Cardiac septum (tissue), 1 donor: ENCODE data around the gene HAL. TPM values are rescaled to one million over a fixed set of nuclear protein-coding genes. Genes with fewer than 3 reads are reported as not detected.

ENCODE experiments used
- DNase-seq: peaks from one replicate; pipeline ENCODE4 v3.0.0-alpha.2; 2020; ENCODE audit warnings: low spot score
- intact Hi-C: fragments of 100-400 bp; cut with DNase I; formaldehyde crosslinking; loops from one replicate; pipeline ENCODE4 v1.14.0; 2022
- long read RNA-seq: library from polyadenylated mRNA; unstranded; transcript quantifications from one replicate; pipeline ENCODE4 v2.0.0, GENCODE V29; 2021
- total RNA-seq: library from RNA; stranded (reverse); fragmentation: NEBNext Ultra II Directional; extraction: Animal tissue kit (Norgen Biotek cat#: 25700); gene quantifications from one replicate; pipeline ENCODE4 v1.2.1, GENCODE V29; 2021
- donor health status: DM: no; HTN: no; CAD: no.

Gene HAL, protein sequence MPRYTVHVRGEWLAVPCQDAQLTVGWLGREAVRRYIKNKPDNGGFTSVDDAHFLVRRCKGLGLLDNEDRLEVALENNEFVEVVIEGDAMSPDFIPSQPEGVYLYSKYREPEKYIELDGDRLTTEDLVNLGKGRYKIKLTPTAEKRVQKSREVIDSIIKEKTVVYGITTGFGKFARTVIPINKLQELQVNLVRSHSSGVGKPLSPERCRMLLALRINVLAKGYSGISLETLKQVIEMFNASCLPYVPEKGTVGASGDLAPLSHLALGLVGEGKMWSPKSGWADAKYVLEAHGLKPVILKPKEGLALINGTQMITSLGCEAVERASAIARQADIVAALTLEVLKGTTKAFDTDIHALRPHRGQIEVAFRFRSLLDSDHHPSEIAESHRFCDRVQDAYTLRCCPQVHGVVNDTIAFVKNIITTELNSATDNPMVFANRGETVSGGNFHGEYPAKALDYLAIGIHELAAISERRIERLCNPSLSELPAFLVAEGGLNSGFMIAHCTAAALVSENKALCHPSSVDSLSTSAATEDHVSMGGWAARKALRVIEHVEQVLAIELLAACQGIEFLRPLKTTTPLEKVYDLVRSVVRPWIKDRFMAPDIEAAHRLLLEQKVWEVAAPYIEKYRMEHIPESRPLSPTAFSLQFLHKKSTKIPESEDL
- 0.22 TPM for total RNA-seq
- long read RNA-seq: 0 reads

DNA sequence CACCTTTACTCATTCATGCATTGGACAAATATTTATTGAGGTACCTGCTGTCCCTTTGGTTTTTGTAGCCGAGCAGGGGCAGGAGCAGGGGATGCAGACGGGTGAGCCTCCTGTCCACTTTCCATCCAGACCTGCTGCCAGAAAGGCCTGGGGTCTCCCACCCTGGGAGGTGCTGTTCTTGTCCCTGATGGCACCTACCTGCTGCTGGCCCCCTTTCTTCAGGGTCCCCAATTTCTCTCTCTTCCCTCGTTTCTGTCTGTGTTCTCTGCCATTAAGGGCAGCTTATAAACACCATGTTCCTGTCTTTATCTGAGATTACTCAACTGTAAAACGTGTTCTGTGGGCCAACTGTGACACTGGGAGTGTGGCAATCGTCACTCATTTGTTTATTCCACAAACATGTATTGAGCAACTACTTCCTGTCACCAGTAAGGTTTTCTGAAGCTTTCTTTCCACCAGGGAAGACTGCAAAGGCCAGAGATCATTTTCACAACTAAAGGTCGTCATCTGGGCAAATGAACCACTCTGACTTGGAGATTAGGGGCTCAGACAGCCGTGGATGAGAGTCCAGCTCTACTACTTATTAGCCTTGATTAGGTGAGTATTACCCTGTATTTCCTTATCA, at the start of gene HAL:
Gene HAL (minus strand): TSS at position 311 of the 625 bp plus-strand sequence. CDS start 434 bp downstream, outside the sequence.
- no peak for DNase-seq
- intact Hi-C loops: loop anchor here (10.0 kb wide), 1 partner anchor 171 kb away; no protein-coding TSS in a partner anchor

DNA sequence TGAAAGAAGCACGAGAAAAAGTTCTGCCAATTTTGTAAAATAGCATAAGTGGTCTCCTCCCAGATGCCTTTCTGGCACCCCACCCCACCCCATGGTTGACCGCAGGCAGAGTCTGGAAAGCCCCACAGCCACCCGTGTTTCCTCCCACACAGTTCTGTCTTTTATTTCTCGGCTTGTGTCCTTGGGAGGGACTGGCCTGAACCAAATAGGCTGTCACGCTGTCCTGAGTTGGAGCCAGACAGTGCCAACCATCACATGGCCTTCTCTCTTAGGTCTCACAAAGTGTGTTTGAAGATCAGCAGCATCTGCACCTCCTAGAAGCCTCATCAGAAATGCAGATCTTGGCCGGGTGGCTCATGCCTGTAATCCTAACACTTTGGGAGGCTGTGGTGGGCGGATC, 49.4 kb upstream of the HAL start:
- no peak for DNase-seq
- intact Hi-C loops: no loop called here

DNA sequence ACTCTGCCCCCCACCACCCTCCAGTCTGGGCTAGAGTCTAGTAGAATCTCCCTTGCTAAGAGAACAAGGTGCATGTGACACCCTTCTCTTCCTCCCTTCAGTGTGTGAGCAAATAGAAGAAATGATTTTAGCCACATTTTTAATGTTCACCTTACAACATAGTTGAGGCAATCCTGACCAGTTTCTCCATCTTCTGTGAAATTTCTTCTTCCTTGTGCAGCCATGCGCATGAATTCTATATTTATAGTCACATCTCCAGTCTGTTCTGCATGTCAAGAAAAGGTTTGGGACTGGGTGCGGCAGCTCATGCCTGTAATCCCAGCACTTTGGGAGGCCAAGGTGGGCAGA, 48.8 kb upstream of the HAL start:
- intact Hi-C loops: no loop called here
- DNase-seq: no peak

DNA sequence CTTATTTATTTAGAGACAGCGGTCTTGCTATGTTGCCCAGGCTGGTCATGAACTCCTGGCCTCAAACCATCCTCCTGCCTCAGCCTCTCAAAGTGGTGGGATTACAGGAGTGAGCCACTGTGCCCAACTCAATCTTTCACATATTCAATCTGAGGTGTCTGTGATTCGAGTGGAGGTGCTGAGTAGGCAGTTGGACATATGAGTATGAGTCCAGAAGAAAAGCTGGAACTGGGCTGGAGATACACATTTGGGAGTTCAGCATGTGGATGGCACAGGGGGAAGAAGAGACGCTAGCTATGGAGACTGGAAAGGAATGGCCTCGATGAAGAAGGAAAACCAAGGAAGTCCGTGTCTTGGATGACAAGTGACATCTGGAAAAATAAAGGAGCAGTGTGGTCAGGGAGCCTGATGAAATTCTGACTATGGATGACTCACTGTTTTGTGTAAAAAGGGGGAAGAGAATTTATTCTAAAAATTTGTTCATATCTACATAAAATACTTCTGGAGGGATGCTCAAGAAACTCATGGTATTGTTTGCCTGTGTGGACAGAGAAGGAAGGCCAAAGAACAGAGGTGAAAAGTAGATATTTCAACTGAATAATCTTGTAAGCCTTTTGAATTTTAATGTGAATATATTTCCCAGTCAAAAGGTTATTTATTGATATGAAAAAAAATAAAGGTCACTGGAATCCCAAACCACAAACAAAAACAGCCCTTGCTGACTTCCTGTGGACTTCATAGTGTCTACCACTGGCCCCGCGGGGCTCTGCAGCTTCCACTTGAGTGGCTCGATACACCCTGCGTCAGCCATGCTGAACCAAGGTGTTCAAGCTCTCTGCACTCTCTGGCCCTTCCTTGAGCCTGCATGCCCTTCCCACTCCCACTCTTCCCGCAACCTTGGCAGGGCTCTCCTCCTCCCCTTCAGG, 48.1 kb upstream of the HAL start:
- DNase-seq: no peak

DNA sequence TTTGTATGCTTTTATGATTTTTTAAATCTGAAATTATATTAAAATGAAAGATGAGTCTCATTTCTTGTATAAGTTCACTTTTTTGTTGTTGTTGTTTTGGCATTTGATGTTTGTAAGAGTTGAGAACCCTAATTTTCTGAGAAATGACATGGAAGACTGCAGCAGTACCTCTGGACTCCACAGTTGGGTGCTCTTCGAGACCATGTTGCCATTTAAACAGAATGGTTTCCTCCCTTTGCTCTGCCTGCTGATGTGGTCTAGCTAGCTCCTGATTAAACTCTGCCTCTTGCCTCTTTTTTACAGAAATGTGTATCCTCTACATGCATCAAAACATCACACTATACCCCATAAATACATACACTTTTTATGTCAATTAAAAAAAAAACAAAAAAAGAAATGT, 45.0 kb upstream of the HAL start:
- intact Hi-C loops: no loop called here
- DNase-seq: no peak

More for the DNA sequence above, 48.1 kb upstream of the HAL start:
- intact Hi-C loops: no loop called here

DNA sequence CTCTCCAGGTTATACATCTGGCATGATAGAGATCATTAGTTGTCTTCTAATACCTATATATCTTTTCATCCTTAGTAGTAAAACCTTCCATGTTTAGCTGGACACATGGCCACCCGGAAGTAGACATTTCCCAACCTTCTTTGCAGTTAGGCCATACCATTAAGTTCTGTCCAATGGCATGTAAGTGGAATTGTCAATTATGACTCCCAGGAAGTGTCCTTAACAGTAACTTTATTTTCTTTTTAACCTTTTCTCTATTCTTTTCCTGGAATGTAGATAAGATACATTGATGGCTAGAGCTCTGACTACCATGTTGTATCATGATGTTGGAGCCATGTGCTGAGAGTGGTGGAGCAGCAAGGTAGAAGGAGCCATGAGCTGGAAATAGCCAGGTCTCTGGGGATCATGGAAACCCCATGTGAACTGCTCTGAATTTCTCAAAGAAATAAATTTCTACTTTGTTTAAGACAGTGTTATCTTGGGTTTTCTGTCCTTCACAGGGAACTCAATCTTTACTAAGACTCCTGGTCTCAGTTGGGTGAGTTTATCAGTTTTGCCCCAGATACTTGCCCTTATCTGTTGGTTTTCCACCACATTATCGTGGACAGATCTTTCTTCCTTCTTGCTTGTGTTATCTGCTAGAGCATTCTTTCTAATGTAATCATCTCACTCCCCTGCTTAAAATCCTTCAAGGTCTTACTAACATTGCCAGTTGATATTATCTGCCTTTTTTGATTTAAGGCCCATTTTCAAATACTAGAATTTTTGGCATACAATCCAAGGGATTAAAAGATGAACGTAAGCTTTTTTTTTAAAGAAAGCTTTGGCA, 44.4 kb upstream of the HAL start:
- DNase-seq: no peak

DNA sequence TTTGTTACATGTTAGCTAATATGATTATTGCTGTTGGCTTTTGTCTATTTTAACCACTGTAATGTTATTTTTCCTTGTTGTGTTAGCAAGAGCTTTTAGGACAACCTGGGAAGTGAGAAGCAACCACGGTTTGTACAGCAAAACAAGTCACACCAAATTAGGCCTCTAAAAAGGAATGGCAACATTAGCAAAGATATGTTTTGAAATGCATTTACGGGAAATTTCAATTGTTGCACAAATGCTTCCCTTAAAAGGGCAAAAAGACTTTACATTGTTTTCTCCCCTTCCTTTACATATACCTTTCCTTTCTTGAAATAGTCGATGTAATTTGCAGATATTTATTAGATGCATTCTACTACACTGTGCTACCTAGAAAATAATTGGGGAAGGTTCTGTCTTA, 43.4 kb upstream of the HAL start:
- DNase-seq: no peak
- intact Hi-C loops: no loop called here

More for the DNA sequence above, 44.4 kb upstream of the HAL start:
- intact Hi-C loops: no loop called here

DNA sequence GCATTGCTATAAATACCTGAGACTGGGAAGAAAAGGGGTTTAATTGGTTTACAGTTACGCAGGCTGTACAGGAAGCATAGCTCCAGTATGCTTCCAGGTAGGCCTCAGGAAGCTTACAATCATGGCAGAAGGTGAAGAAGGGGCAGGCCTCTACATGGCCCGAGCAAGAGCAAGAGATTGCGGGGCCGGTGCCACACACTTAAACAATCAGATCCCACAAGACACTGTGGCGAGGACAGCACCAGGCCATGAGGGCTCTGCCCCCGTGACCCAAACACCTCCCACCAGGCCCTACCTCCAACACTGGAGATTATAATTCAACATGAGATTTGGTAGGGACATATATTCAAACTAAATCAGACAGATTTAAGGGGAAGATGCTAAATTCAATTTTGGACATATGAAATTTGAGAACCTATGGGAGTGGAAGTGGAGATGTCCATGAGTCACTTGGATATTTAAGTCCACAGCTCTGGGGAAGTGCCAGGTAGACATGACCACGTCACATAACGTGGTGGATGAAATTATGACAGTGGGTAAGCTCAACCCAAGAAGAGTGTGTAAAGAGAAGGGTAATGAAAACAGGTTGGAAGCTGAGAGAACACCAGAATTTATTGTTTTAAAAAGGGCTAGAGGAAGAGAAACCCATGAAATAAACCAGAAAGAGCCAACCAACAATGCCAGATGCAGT, 40.8 kb upstream of the HAL start:
- DNase-seq: no peak
- intact Hi-C loops: no loop called here

DNA sequence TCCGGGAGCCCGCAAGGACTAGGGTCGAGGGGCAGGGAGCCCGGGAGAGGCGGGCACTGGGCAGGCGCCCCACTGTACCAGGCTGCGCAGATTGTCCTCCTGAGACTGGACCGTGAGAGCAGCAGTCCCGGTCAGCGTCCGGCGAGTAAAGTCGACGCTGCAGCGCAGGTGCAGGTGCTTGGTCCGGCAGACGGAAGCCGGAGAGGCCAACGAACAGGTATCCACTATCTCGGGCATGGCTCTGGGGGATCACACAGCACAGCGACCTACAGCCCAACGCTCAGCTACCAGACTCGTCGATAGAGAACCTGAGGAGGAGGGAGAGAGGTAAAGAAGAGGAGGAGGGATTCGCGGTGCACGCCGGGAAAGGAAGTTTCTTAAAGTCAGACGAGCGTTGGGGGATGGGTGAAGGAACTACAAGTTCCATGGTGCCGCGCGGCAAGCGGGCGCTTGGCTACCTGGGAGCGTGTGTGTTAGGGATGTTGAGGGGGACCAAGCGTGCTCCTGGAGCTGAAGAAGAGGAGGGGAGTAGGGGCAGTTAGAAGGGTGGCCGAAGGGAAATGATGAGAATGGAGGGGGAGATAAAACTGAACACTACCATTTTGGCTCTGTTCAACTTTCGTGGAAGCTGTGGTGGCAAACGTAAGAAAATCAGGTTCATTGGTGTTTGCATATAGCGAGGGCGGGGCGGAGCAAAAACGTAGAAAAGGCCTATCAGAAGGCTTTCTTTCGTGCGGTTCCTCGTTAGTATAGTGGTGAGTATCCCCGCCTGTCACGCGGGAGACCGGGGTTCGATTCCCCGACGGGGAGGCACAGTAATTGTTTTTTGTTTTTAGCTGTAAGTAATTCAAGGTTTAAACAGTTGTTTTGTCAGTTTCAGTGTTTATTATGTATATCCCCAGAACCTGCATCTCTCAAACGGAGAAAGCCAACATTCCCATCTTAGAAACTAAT, 39.4 kb upstream of the HAL start, which contains the start of gene LTA4H:
Gene LTA4H (minus strand): TSS at position 305 of the 954 bp plus-strand sequence. CDS start 68 bp downstream, at position 237.
- DNase-seq: peak; percentile 97
- intact Hi-C loops: no loop called here

DNA sequence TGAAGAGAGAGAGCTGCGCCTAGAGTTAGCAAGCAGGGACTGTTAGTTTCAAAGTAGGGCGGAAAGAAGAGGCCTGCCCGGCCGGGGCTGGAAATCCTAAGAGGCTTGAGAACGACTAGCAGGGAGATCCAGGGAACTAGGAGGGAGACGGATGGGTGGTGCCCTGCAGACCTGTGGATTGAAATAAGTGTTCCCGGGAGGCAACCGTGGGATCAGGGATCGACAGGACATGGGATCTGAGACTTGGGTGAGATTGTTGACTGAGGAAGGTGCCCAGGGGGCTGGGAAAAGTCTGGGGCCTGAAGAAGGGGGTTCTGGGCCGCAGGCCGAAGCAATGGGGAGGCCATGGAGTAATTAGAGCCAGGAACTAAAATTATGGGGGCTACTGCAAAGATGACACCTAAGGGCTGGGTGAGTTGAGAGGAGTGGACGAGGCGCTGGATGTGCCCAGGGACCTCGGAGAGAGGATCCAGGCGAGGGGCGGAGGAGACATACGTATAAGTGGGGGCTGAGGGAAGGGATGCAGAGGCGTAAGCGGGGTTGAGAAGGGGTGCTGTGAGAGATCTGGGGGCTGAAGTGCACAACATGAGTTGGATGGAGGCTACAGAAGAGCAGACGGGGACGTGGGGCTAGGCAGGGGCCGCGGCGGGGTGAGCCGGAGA, 38.6 kb upstream of the HAL start:
- DNase-seq: no peak
- intact Hi-C loops: no loop called here

DNA sequence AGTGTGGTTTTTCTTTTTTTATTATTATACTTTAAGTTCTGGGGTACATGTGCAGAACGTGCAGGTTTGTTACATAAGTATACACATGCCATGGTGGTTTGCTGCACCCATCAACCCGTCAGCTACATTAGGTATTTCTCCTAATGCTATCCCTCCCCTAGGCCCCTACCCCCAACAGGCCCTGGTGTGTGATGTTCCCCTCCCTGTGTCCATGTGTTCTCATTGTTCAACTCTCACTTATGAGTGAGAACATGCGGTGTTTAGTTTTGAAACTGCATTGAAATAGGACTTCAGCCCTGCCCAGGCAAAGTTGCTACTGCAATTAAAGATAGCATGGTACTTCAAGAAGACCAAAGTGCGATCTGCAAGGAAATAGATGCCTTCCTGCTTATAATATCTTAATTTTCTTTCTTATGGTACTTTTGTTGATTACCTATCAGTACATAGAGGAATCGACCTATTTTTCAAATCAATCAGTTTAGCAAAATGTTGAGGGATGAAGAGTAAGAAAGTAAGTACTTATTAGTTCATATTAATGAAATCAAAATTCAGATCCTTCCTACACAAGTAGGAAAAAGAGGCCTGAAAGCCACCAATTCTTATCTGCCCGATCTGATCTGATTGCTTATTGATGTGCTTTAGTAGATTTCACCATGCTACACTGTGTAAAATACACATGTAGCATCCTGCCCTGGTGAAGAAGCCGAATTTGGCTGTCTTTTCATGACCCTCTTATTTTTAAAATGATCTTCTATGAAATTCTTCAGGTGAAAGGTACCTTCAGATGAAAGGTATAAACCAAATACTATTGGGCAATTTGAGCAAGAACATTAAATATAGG, 37.6 kb upstream of the HAL start:
- intact Hi-C loops: no loop called here
- DNase-seq: no peak

DNA sequence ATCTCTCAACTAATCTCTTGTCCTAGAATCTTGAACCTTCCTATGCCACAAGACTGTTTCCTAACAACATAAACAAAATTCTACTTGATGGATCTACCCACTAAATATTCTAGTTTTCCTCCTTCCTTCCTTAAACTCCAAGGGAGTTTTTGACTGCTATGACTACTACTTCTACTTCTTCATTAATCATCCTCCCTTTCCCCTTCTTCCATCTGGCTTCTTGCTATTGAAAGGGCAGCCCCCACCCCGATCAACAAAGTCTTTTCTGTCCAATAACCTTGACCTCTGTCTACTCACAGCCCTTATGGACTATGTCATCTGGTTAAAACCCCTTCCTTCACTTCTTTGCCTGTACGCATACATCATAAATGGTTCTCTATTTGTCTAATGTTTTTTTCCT, 33.7 kb upstream of the HAL start:
- no peak for DNase-seq
- intact Hi-C loops: no loop called here

DNA sequence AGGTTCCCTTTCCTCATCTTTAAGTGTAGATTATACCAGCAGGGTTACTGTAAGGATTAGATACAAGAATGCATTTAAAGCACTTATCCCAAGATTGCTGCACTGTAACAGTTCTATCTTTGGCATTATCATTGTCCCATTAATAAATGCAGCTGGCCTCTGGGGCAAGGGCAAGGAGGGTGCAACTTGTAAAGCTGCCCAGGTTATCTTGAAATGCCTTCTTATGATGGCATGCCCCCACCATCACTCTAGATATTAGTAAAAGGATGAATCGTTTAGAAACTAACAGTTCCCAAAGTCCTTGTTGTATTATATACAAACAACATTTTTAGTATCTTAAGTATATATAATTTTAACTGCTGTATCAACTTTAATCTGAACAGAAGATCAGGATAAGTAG, 32.4 kb upstream of the HAL start:
- no peak for DNase-seq
- intact Hi-C loops: no loop called here

DNA sequence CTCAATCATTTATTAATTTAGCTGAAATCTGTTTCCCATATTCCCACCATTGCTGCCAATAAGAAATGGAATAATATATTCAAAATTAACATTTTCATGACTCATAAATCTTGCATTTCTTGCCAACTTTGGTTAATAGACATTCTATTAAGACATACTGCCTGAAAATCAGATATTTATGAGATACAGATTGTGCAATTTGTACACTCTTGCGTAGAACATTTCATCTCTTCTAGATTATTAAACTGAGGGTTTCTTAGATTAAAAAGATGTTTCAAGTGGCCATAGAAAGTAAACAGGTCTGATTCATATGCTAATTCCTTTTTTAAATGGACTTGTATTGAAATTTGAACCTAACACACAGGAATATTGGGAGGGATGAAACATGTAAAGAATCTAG, 30.2 kb upstream of the HAL start:
- DNase-seq: no peak
- intact Hi-C loops: no loop called here

DNA sequence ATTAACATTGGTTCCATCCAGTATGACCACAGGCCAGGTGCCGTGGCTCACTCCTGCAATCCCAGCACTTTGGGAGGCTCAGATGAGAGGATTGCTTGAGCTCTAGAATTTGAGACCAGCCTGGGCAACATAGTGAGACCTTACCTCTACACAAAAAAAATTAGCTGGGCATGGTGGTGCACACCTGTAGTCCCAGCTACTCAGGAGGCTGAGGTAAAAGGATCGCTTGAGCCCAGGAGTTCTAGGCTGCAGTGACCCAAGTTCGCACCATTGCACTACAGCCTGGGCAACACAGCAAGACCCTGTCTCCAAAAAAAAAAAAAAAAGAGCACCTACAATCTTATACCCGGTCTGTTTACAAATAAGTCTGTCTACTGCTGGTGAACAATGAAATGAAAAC, 29.4 kb upstream of the HAL start:
- intact Hi-C loops: no loop called here
- no peak for DNase-seq
